Raji (cell line): ENCODE results near the gene TAP1.

ENCODE experiments used
- POLR2A ChIP-seq: IDR thresholded peaks from 2 replicates; pipeline ENCODE4 v1.6.1; 2011; ENCODE audit warnings: low read depth, low read length, control low read depth; ENCODE audit not compliant: insufficient read depth

The TAP1 gene, protein sequence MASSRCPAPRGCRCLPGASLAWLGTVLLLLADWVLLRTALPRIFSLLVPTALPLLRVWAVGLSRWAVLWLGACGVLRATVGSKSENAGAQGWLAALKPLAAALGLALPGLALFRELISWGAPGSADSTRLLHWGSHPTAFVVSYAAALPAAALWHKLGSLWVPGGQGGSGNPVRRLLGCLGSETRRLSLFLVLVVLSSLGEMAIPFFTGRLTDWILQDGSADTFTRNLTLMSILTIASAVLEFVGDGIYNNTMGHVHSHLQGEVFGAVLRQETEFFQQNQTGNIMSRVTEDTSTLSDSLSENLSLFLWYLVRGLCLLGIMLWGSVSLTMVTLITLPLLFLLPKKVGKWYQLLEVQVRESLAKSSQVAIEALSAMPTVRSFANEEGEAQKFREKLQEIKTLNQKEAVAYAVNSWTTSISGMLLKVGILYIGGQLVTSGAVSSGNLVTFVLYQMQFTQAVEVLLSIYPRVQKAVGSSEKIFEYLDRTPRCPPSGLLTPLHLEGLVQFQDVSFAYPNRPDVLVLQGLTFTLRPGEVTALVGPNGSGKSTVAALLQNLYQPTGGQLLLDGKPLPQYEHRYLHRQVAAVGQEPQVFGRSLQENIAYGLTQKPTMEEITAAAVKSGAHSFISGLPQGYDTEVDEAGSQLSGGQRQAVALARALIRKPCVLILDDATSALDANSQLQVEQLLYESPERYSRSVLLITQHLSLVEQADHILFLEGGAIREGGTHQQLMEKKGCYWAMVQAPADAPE

DNA sequence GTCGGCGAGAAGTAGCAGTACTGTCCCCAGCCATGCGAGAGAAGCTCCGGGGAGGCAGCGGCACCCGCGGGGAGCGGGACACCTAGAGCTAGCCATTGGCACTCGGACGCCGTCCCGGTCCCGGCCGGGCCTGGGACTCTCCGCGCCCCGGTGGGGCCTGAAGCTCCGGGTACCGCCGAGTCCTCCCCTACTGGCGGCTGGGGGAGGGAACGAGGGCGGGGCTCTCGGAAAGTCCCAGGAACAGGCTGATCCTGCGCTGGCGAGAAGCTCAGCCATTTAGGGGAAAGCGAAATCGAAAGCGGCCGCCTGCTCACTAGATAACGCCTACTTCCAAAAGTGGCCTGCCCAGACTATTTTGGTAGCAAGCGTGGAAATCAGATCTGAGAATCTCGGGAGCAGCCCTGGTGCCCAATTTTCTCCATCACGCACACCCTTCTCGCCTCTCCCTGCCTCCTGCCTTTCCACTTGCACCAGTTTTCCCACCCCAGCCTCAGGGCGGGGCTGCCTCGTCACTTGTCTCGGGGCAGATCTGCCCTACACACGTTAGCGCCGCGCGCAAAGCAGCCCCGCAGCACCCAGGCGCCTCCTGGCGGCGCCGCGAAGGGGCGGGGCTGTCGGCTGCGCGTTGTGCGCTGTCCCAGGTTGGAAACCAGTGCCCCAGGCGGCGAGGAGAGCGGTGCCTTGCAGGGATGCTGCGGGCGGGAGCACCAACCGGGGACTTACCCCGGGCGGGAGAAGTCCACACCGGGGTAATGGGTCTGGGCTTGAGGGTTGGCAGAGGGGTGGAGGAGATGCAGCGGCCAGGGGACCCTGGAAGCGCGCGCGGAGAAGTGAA lies at the start of gene TAP1, which contains the start of gene PSMB9:
Gene TAP1, minus strand, starts transcription at position 164 of the 835 bp plus-strand sequence. Its CDS starts 68 bp downstream, at position 96.
Gene PSMB9, plus strand, starts transcription at position 652 of the 835 bp plus-strand sequence. Its CDS starts 38 bp downstream, at position 690.
- TF ChIP-seq POLR2A = peak; percentile 76

DNA sequence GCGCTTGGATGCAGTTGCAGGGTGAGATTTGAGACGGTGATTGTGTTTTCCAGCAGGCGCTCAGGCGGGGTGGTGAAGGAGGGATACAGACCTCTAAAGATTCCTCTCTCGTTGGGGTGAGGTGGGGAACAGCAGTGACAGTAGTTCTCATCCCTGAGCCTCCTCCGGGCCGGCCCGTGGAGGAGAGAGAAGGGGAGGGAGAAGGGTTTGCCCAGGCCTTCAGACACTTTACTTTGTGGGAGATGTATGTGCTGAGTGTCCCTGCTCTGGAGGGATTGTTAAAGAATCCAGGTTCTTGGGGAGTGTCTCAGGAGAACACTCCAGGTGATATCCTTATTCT lies 41.5 kb upstream of the TAP1 start:
- no peak for TF ChIP-seq POLR2A

DNA sequence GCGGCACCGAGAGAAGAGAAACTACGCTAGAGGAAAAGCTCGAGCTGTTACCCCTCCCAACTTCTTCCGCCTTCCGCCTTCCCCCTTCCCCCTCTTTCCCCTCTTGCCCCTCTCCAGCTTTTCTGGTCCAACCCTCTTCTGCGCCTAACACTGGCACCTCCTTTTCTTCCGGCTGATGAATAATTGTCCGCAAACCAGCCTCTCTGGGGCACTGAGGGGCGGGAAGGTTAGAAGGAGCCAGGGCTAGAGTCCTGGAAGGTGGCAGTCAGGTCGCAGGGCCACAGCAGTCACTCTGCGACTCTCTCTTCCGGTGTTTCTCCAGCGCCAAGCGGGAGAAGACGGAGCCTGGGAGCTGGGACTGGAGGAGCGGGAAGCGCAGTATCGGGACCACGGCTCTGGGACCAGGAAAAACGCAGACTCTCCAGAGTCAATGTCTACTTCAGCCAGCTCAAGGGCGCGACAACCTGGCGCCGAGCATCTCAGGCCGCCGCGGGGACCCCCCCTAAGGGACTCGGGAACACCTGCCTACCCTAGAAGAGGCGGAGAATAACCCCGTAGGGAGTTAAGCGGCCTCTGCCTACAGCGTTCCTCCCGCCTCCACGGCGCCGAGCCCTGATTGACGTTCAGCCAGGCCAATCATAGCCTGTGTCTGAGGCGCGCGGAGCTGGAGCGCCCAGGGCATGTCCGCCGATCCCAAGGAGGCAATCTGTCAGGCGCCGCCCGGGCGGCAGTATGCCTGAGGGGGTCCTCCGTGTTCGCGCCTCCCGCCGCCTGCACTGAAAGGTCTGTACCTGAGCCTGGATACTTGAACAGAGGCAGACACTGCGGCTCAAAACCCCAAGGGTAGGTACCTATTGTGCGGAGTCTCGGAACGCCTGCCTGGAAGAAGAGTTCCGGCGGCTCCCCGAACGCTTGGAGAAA lies 40.8 kb upstream of the TAP1 start:
- TF ChIP-seq POLR2A = peak; percentile 89

DNA sequence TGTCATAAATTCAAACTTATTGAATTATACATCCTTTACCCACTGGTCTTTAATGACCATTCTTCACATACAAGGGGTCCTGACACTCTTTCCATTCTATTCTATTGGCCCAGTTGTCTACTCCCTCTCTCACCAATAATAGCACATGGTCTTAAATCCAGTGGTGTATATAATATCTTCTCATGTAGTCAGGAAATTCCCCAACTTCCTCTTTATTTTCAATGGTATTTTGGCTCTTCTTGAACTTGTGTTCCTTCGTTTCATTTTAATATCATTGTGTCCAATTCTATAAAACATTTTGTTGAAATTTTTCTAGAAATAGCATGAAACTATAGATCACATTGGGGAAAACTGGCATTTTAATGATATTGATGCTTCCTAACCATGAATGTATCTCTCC lies 37.3 kb upstream of the TAP1 start:
- no peak for TF ChIP-seq POLR2A

DNA sequence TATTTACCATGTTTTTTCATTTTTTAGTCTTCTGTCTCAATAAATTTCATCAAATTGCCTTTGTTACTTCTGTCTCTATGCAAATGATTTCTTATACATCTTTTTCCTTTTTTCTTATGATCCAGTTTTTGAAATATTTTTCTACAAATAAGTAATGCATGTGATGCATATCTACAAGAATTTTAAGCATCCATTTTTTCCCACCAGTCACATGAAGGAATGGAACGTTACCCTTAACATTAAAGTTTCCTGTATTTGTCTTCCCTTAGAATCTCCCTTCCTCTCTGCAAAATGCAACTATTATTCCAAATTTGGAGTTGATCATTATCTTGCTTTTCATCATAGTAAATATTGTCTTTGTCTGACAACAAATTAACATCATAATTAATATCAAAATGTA lies 36.0 kb upstream of the TAP1 start:
- TF ChIP-seq POLR2A = no peak

DNA sequence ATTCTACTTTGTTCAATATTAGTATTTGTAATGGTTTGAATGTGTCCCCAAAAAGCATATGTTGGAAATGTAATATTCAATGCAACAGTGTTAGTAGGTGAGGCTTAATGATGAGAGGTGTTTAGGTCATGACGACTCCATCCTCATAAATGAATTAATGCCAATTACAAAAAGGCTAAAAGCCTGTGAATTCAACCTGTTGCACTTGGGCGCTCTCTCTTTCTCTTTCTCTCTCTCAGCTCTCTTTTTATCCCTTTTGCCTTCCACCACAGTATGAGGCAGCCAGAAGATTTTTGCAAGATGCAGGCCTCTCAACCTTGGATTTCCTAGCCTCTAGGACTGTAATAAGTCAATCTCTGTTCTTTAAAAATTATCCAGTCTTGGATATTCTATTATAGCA lies 35.1 kb upstream of the TAP1 start:
- no peak for TF ChIP-seq POLR2A

DNA sequence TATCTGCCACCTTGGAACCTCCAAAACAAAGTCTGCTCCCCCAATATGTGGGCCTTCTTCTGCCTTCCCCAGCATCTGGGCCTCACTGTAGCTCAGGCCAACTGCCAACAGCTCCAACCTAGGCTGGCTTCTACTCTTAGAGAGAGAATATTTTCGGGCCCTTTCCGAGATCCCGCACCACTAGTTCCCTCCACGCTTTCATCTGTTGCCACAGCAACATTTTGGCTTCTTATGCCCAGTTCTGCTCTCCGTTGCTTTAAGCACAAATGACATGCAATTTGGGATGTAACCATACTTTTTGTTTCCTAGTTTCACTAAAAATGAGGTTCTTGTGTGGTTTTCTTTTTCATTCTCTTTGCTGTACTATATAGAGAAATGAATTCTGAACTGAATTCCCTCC lies 34.1 kb upstream of the TAP1 start:
- no peak for TF ChIP-seq POLR2A

DNA sequence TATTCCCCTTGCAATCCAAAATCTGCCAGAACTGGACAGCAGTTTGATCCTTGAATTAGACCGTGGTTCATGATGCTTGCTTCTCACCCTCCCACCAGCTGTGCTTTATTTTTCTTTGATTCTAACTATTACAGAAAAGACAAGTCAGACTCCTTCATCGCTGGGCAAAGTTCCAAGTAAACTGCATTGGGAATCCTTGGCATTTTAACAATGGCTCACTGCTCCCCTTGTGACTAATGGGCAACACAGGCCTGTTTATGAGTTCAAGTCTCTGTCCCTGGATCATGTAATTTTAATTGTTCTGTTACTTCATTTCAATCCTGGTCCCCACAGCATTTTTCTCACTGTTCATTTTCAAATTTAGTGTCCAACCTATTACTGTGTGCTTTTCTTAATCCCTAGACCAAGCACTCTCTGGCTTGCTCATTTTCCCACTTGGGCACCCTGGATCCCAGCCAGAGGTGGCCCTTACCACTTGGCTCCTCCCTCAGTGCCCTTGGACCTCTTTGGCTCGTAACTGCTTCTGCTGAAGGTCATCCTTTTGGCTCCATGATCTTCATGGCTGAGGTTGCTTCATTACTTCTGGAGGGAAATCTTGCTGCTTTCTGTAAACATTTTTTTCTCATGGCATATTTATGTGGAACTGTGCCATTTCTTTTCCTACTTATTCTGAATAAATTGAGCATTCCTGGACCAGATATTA lies 33.3 kb upstream of the TAP1 start:
- no peak for TF ChIP-seq POLR2A

DNA sequence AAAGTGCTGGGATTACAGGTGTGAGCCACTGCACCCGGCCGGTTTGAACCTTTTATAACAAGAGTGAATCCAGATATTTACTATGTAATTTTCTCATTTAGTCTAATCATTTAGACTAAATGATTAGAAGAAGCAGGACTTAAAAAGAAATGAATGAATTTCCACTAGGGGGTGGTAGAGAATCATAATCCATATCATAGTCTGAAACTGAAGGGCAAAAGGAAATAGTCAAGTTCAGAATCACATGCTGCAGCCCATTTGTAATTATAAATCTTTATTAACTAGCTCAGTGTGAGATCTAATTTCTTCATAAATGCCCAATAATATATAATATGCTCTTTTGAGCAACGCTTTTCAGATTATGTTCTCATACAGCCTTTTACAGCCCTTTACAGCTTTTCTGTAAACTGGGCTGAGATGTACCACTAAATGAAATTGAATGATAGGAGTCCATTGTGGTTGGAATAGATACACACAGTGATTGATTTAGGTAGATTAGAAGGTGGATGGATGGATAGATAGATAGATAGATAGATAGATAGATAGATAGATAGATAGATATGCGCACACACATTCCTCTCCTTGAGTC lies 32.3 kb upstream of the TAP1 start:
- no peak for TF ChIP-seq POLR2A

DNA sequence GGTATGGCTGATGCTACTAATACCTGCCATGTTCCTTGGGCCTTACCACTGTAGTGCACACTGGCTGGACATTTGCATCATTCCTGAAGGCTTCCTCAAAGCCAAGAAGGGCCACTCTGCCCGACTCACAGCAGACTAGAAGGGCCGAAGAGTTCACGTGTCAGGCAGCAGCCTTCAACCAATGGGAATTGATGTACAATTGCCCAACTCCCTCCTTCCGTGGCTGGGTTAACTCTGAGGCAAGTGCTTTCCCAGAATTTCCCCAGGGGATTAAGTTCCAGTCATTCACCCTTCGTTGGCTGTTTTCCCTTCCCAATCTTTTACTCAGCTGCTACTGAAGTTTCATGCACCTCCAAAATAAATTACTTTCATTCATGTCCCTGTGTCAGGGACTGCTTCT lies 30.3 kb upstream of the TAP1 start:
- TF ChIP-seq POLR2A = no peak

DNA sequence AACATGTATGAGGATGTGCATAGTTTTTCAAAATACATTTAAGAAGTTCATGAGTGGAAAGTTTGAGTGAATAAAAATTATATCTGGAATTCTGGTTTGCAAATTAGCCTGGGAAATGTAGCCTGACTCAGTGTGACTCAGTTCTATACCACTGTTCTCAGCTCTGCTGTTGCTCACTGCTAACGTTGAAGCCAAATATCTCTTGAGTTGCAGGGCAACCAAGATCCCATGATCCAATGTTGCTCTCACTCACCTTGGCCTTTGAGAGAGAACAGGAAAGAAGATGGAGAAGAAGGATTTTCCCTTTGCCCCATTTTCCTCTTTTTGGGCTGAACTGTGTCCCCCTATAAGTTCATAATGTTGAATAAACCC lies 29.4 kb upstream of the TAP1 start:
- TF ChIP-seq POLR2A = no peak

DNA sequence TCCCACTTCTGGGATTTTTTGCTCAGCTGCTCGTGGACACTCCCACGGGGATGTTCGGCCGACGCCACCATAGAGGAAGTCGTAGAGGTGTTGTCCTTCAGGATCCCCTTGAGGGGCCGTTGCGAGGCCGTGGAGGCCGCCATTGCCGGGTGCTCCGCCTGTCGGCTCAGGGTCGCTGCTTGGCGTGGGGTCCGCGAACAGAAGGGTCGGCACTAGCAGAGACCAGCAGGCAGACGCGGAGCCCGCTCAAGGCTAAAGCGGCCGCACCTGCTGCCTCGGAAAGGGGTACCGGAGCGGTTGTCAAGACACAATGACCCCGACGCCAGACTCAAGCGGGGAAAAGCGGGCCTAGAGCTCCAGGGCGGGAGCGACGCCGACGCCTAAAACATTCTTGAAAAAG lies 26.2 kb upstream of the TAP1 start:
- no peak for TF ChIP-seq POLR2A

DNA sequence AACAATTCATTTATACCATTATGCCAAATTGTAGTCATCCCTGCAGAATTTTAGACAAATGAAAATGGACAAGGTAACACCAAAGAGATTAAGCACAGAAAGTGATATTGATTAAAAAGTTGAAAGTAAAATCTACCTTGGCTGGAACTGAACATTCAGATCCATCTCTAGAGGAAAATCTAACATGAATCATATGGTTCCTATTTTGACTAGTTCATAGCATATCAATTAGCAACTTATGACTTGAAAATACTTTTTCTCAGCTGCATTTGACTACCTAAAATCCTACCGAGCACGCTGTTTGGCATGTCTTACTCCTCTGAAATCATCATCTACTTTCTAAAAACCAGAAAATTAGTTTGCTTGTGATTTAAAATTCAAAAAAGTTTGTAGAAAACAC lies 23.1 kb upstream of the TAP1 start:
- TF ChIP-seq POLR2A = no peak
